Measurements from ENCODE around the gene RGS17. TPM values are rescaled to one million over a fixed set of nuclear protein-coding genes. Genes with fewer than 3 reads are reported as not detected.

Gene RGS17
- total RNA-seq, 1 donor from 2014 or later = 8.1 TPM

DNA sequence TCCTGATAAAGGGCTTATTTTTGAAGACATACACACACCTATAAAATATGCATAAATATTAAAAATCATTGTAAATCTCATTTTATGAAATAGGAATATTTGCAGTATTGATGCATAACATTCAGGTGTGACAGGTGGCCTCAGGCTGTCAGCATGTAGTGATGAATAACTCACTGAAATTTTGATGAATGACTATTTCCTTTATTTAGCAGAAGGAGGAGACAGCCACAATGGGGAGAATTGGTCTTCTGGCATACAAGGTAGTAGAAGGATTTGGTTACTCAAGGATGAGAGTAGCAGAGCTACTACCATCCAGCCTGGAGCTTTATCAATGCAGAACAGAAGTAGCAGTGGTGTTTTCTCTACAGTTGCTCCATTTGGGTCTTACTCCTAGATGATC is 47.2 kb downstream of the RGS17 start:
- Mint-ChIP-seq H3K27me3 (ENCODE audit: insufficient read depth, low read depth) (no peaks in the 10 kb centered on the region), H3K27ac (no peak overlapping the region), H3K36me3 (no peaks in the 10 kb centered on the region), H3K4me3 (no peak overlapping the region), H3K4me1 (no peaks in the 10 kb centered on the region), H3K9me3 (no peaks in the 10 kb centered on the region)
- Histone ChIP-seq H3K36me3 (no peaks in the 10 kb centered on the region), H3K27ac (no peak overlapping the region), H3K9ac (no peak overlapping the region), H3K79me2 (ENCODE audit: low read depth) (no peaks in the 10 kb centered on the region), H4K20me1 (ENCODE audit: low read depth) (no peaks in the 10 kb centered on the region), H3K4me3 (no peak overlapping the region), H3K4me2 (no peak overlapping the region), H3F3A (ENCODE audit: low read depth) (no peaks in the 10 kb centered on the region), H2AFZ (replicated peaks) (no peak overlapping the region), H3K4me1 (no peaks in the 10 kb centered on the region), H3K27me3 (no peaks in the 10 kb centered on the region), H3K9me3 (ENCODE audit: low read depth) (no peaks in the 10 kb centered on the region)
- DNase-seq (ENCODE audit: low spot score) = no peak
- TF ChIP-seq EZH2 (IDR thresholded peaks at IDR 0.05) (no peak), CTCF (IDR thresholded peaks at IDR 0.05) (no peak), EZH2phosphoT487 (IDR thresholded peaks at IDR 0.05) (no peak)

DNA sequence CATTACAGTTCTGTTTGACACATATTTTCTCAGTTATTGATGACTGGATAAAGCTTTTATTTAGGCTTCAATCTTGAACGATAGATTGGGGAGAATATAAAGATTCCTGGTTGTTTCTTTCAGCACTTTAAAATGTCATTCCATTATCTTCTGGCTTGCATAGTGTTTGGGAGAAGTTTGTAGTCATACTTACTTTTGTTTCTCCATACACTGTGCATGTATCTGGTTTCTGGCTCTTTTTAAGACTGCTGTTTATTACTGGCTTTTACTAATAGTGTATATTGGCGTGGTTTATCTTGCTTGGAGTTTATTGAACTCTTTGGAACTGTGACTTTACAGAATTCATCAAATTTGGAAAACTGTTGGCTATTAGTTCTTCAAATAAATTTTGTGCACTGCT is 49.2 kb downstream of the RGS17 start:
- H3K4me3 Mint-ChIP-seq = no peak overlapping the region
- H3K27ac Mint-ChIP-seq = no peak overlapping the region
- Histone ChIP-seq H3K79me2 (ENCODE audit: low read depth) (no peaks in the 10 kb centered on the region), H3K4me1 (no peaks in the 10 kb centered on the region), H3K27me3 (no peaks in the 10 kb centered on the region), H3K9me3 (ENCODE audit: low read depth) (no peaks in the 10 kb centered on the region), H3K4me2 (no peak overlapping the region), H3K4me3 (no peak overlapping the region), H4K20me1 (ENCODE audit: low read depth) (no peaks in the 10 kb centered on the region), H3K36me3 (no peaks in the 10 kb centered on the region), H3K9ac (no peak overlapping the region), H3F3A (ENCODE audit: low read depth) (no peaks in the 10 kb centered on the region), H2AFZ (replicated peaks) (no peak overlapping the region), H3K27ac (no peak overlapping the region)
- H3K4me1 Mint-ChIP-seq = no peaks in the 10 kb centered on the region
- no peaks in the 10 kb centered on the region for H3K27me3 Mint-ChIP-seq (ENCODE audit: insufficient read depth, low read depth)
- TF ChIP-seq EZH2phosphoT487 (IDR thresholded peaks at IDR 0.05) (no peak), CTCF (IDR thresholded peaks at IDR 0.05) (no peak), EZH2 (IDR thresholded peaks at IDR 0.05) (no peak)
- H3K36me3 Mint-ChIP-seq = no peaks in the 10 kb centered on the region
- no peak for DNase-seq (ENCODE audit: low spot score)
- H3K9me3 Mint-ChIP-seq = no peaks in the 10 kb centered on the region

DNA sequence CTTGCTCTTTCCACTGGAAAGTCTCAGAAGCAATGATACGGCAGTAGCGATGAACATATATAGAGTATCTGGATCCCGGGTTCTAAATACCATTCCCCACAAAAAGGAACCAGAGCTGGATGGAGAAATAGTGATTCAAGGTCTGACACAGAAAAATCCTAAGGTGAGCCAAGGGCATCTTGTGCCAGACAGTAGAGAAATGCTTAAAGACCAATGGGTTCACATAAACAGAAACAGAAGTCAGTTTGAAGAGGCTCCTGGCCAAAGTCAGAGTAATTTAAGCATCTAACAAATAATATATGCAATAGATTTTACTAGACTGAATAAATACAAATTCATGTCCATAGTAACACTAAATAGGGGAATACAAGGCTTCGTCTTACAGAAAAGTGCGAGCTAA is 54.7 kb downstream of the RGS17 start:
- Histone ChIP-seq H4K20me1 (ENCODE audit: low read depth) (no peaks in the 10 kb centered on the region), H3K27ac (no peak overlapping the region), H3K9me3 (ENCODE audit: low read depth) (no peaks in the 10 kb centered on the region), H3K4me2 (no peak overlapping the region), H2AFZ (replicated peaks) (no peak overlapping the region), H3K36me3 (no peaks in the 10 kb centered on the region), H3K79me2 (ENCODE audit: low read depth) (no peaks in the 10 kb centered on the region), H3K9ac (no peak overlapping the region), H3K27me3 (no peaks in the 10 kb centered on the region), H3F3A (ENCODE audit: low read depth) (no peaks in the 10 kb centered on the region), H3K4me1 (peaks cover 6% of the 10 kb centered on the region), H3K4me3 (no peak overlapping the region)
- peaks cover 7% of the 10 kb centered on the region for H3K4me1 Mint-ChIP-seq
- no peaks in the 10 kb centered on the region for H3K36me3 Mint-ChIP-seq
- no peaks in the 10 kb centered on the region for H3K27me3 Mint-ChIP-seq (ENCODE audit: insufficient read depth, low read depth)
- no peaks in the 10 kb centered on the region for H3K9me3 Mint-ChIP-seq
- no peak overlapping the region for H3K27ac Mint-ChIP-seq
- TF ChIP-seq EZH2 (IDR thresholded peaks at IDR 0.05) (no peak), EZH2phosphoT487 (IDR thresholded peaks at IDR 0.05) (no peak), CTCF (IDR thresholded peaks at IDR 0.05) (no peak)
- DNase-seq (ENCODE audit: low spot score) = no peak
- no peak overlapping the region for H3K4me3 Mint-ChIP-seq

GRCh38 chr6:153074761-153075160 is 56.3 kb downstream of the RGS17 start:
- Histone ChIP-seq H3K27ac (no peak overlapping the region), H3K4me2 (no peak overlapping the region), H3K9me3 (ENCODE audit: low read depth) (no peaks in the 10 kb centered on the region), H3K79me2 (ENCODE audit: low read depth) (no peaks in the 10 kb centered on the region), H3F3A (ENCODE audit: low read depth) (peaks cover 4% of the 10 kb centered on the region), H4K20me1 (ENCODE audit: low read depth) (no peaks in the 10 kb centered on the region), H3K9ac (no peak overlapping the region), H3K4me1 (peaks cover 6% of the 10 kb centered on the region), H3K36me3 (no peaks in the 10 kb centered on the region), H3K27me3 (no peaks in the 10 kb centered on the region), H2AFZ (replicated peaks) (no peak overlapping the region), H3K4me3 (no peak overlapping the region)
- no peak for DNase-seq (ENCODE audit: low spot score)
- Mint-ChIP-seq H3K4me3 (no peak overlapping the region), H3K36me3 (no peaks in the 10 kb centered on the region), H3K4me1 (peaks cover 7% of the 10 kb centered on the region), H3K27me3 (ENCODE audit: insufficient read depth, low read depth) (no peaks in the 10 kb centered on the region), H3K9me3 (no peaks in the 10 kb centered on the region), H3K27ac (no peak overlapping the region)
- no peak for TF ChIP-seq EZH2phosphoT487 (IDR thresholded peaks at IDR 0.05)
- TF ChIP-seq EZH2 (IDR thresholded peaks at IDR 0.05) = no peak
- no peak for TF ChIP-seq CTCF (IDR thresholded peaks at IDR 0.05)
